ENCODE data around the gene KIAA1328. TPM values are rescaled to one million over a fixed set of nuclear protein-coding genes. Genes with fewer than 3 reads are reported as not detected.
A peak's percentile ranks its signal among the peaks of the same experiment; 100 is the strongest.

The KIAA1328 gene
- total and polyA plus RNA-seq, 9 of the 15 experiments (the other 6 are each of a cell fraction or from before 2014, with no cell fraction given), result 4.0 to 8.6 (median 7.4) TPM

DNA sequence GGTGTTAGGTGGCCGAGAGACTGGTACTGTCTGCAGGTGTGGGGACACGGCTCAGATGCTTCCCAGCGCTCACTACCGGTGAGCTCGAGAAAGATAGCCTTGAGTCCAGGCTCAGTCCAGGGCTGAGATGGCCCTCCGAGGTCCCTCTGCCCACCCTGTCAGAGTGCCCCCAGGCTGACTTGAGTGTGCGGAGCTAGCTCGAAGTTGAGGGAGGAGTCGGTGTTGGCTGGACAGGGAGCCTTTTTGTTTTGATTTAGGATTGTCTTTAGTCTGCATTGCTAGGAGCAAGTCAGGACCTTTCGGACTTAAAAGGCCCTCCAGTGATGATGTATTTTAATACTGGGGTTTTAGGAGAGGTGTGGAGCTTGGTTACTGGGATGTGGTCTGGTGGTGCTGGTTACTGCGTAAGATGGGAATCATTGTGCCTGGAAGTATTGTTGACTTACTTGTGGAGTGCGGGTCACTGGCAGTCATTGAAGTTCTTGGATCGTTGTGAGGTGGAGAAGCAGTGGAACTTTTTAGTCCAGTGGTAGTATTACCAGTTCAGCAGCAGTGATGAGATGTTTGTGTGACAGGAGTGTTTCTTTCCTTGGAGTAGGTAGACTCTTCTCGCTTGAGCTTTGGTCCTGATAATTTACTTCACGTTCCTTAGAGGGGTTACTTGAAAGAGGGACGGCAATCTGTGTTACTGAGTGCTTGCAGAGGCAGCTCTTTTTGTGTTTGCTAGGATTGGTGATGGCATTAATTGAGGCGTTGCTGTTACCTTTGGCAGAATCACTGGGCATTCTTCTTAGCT is 633 bp downstream of the KIAA1328 start (continued):
- no peak for TF ChIP-seq KDM4B (IDR thresholded peaks at IDR 0.05; ENCODE audit: borderline replicate concordance in 2 of 2, low read depth in 1 of 2)
- peak; percentile 2 for TF ChIP-seq TAF1 (IDR thresholded peaks at IDR 0.05; ENCODE audit: control insufficient read depth, extremely low read depth, insufficient read depth, low read length, severe bottlenecking)
- no peak for TF ChIP-seq POLR2AphosphoS5 (IDR thresholded peaks at IDR 0.05; ENCODE audit: control insufficient read depth, insufficient read depth, low read depth, low read length)
- TF ChIP-seq, protein P1, sequence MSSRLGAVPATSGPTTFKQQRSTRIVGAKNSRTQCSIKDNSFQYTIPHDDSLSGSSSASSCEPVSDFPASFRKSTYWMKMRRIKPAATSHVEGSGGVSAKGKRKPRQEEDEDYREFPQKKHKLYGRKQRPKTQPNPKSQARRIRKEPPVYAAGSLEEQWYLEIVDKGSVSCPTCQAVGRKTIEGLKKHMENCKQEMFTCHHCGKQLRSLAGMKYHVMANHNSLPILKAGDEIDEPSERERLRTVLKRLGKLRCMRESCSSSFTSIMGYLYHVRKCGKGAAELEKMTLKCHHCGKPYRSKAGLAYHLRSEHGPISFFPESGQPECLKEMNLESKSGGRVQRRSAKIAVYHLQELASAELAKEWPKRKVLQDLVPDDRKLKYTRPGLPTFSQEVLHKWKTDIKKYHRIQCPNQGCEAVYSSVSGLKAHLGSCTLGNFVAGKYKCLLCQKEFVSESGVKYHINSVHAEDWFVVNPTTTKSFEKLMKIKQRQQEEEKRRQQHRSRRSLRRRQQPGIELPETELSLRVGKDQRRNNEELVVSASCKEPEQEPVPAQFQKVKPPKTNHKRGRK (tag; IDR thresholded peaks at IDR 0.05), result no peak
- no peak for TF ChIP-seq CHCHD3 (CRISPR knock-in tag; IDR thresholded peaks at IDR 0.05)
- TF ChIP-seq FOSL1 (tag; conservative IDR thresholded peaks at IDR 0.05), result no peak
- no peak for TF ChIP-seq SMARCA4 (IDR thresholded peaks at IDR 0.05)
- no peak for TF ChIP-seq CREB1 (IDR thresholded peaks at IDR 0.05)
- TF ChIP-seq CREB1 (CRISPR knock-in tag; IDR thresholded peaks at IDR 0.05), result no peak
- TF ChIP-seq RBM34 (IDR thresholded peaks at IDR 0.05; ENCODE audit: borderline replicate concordance, insufficient read depth, low read length), result no peak
- TF ChIP-seq, protein P2, sequence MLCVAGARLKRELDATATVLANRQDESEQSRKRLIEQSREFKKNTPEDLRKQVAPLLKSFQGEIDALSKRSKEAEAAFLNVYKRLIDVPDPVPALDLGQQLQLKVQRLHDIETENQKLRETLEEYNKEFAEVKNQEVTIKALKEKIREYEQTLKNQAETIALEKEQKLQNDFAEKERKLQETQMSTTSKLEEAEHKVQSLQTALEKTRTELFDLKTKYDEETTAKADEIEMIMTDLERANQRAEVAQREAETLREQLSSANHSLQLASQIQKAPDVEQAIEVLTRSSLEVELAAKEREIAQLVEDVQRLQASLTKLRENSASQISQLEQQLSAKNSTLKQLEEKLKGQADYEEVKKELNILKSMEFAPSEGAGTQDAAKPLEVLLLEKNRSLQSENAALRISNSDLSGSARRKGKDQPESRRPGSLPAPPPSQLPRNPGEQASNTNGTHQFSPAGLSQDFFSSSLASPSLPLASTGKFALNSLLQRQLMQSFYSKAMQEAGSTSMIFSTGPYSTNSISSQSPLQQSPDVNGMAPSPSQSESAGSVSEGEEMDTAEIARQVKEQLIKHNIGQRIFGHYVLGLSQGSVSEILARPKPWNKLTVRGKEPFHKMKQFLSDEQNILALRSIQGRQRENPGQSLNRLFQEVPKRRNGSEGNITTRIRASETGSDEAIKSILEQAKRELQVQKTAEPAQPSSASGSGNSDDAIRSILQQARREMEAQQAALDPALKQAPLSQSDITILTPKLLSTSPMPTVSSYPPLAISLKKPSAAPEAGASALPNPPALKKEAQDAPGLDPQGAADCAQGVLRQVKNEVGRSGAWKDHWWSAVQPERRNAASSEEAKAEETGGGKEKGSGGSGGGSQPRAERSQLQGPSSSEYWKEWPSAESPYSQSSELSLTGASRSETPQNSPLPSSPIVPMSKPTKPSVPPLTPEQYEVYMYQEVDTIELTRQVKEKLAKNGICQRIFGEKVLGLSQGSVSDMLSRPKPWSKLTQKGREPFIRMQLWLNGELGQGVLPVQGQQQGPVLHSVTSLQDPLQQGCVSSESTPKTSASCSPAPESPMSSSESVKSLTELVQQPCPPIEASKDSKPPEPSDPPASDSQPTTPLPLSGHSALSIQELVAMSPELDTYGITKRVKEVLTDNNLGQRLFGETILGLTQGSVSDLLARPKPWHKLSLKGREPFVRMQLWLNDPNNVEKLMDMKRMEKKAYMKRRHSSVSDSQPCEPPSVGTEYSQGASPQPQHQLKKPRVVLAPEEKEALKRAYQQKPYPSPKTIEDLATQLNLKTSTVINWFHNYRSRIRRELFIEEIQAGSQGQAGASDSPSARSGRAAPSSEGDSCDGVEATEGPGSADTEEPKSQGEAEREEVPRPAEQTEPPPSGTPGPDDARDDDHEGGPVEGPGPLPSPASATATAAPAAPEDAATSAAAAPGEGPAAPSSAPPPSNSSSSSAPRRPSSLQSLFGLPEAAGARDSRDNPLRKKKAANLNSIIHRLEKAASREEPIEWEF (CRISPR knock-in tag; IDR thresholded peaks at IDR 0.05), result no peak
- no peak for TF ChIP-seq ZNF324 (CRISPR knock-in tag; IDR thresholded peaks at IDR 0.05)
- TF ChIP-seq, protein P3, sequence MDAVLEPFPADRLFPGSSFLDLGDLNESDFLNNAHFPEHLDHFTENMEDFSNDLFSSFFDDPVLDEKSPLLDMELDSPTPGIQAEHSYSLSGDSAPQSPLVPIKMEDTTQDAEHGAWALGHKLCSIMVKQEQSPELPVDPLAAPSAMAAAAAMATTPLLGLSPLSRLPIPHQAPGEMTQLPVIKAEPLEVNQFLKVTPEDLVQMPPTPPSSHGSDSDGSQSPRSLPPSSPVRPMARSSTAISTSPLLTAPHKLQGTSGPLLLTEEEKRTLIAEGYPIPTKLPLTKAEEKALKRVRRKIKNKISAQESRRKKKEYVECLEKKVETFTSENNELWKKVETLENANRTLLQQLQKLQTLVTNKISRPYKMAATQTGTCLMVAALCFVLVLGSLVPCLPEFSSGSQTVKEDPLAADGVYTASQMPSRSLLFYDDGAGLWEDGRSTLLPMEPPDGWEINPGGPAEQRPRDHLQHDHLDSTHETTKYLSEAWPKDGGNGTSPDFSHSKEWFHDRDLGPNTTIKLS (IDR thresholded peaks at IDR 0.05; ENCODE audit: borderline replicate concordance, low read depth), result peak; percentile 76
- TF ChIP-seq RBM15 (IDR thresholded peaks at IDR 0.05; ENCODE audit: insufficient read depth, low read length), result no peak
- no peak for TF ChIP-seq ZNF586 (CRISPR knock-in tag; conservative IDR thresholded peaks at IDR 0.05)
- no peak for TF ChIP-seq CCAR2 (IDR thresholded peaks at IDR 0.05; ENCODE audit: low read depth, low read length)
- no peak for TF ChIP-seq ASH1L (IDR thresholded peaks at IDR 0.05; ENCODE audit: borderline replicate concordance, low read depth, partially characterized antibody)
- no peak for TF ChIP-seq TCF7 (IDR thresholded peaks at IDR 0.05; ENCODE audit: borderline replicate concordance)
- no peak for TF ChIP-seq BRD4 (IDR thresholded peaks at IDR 0.05)

Measured in K562 (cell line).